D721Med (cell line): ENCODE results near the gene C1QTNF4.

Experiments used
- DNase-seq: peaks from one replicate; pipeline ENCODE4 v3.0.0; 2011; ENCODE audit warnings: low spot score; ENCODE audit not compliant: insufficient read length
- FAIRE-seq: peaks from 2 replicates; lab custom pipeline; 2011; peaks lifted over from hg19 to GRCh38; lab: Jason Lieb, UNC
- TF ChIP-seq, protein P1 (sequence below): IDR thresholded peaks from 2 replicates; pipeline ENCODE4 v1.5.1; 2012; ENCODE audit warnings: mild to moderate bottlenecking, control low read depth; ENCODE audit not compliant: insufficient read depth; ENCODE audit errors: missing control alignments

C1QTNF4 gene

GRCh38 chr11:47572715-47573255 is 21.4 kb downstream of the C1QTNF4 start:
- FAIRE-seq = no peak

GRCh38 chr11:47571895-47572294 is 22.3 kb downstream of the C1QTNF4 start:
- TF ChIP-seq, protein P1, sequence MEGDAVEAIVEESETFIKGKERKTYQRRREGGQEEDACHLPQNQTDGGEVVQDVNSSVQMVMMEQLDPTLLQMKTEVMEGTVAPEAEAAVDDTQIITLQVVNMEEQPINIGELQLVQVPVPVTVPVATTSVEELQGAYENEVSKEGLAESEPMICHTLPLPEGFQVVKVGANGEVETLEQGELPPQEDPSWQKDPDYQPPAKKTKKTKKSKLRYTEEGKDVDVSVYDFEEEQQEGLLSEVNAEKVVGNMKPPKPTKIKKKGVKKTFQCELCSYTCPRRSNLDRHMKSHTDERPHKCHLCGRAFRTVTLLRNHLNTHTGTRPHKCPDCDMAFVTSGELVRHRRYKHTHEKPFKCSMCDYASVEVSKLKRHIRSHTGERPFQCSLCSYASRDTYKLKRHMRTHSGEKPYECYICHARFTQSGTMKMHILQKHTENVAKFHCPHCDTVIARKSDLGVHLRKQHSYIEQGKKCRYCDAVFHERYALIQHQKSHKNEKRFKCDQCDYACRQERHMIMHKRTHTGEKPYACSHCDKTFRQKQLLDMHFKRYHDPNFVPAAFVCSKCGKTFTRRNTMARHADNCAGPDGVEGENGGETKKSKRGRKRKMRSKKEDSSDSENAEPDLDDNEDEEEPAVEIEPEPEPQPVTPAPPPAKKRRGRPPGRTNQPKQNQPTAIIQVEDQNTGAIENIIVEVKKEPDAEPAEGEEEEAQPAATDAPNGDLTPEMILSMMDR = no peak
- no peak for FAIRE-seq
- DNase-seq = no peak

More at GRCh38 chr11:47572715-47573255, 21.4 kb downstream of the C1QTNF4 start:
- TF ChIP-seq, protein P1 = no peak
- no peak for DNase-seq

GRCh38 chr11:47571357-47571729 is 22.9 kb downstream of the C1QTNF4 start:
- DNase-seq (no peak), FAIRE-seq (peak; percentile 35)
- TF ChIP-seq, protein P1 = no peak

- no peak for FAIRE-seq
- DNase-seq = no peak
- TF ChIP-seq, protein P1 = no peak
Observed at GRCh38 chr11:47570651-47571356, 23.4 kb downstream of the C1QTNF4 start.

DNA sequence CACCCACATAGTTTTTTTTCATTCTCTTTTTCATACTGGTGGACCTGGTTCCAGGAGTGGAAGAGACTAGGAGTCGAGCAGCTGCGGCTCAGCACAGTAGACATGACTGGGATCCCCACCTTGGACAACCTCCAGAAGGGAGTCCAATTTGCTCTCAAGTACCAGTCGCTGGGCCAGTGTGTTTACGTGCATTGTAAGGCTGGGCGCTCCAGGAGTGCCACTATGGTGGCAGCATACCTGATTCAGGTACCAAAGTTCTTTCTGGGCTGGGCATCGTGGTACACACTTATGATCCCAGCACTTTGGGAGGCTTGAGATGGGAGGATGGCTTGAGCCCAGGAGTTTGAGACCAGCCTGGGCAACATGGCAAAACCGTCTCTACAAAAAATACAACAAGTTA is 24.6 kb downstream of the C1QTNF4 start:
- TF ChIP-seq, protein P1 = no peak
- FAIRE-seq (no peak), DNase-seq (no peak)

DNA sequence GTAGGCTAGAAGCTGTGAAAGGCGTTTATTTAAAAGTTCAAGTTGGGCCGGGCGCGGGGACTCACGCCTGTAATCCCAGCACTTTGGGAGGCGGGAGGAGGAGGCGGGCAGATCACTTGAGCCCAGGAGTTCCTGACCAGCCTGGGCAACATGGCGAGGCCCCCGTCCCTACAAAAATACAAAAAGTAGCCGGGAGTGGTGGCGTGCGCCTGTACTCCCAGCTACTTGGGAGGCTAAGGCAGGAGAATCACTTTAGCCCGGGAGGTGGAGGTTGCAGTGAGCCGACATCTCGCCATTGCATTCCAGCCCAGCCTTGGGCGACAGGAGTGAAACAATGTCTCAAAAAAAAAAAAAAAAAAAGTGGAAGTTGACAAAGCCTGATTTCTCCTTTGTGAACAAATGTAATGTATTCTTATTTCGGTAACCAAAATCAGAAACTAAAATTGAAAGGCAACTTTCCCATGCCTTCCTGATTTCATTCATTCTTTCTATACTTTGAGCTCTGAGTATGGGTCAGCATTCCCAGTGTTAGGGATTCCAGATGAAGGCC is 28.0 kb downstream of the C1QTNF4 start:
- TF ChIP-seq, protein P1 = no peak
- DNase-seq (no peak), FAIRE-seq (no peak)
